Keratinocyte (primary cell): ENCODE measurements around the gene ERI2.

Experiments
- EZH2 ChIP-seq: IDR thresholded peaks from one replicate; pipeline ENCODE4 v1.6.1; 2012; ENCODE audit warnings: inconsistent platforms, mild to moderate bottlenecking, low read length, moderate library complexity
- TF ChIP-seq, protein P1 (sequence below), 3 experiments: IDR thresholded peaks in 1 of 3; conservative IDR thresholded peaks in 1 of 3; optimal IDR thresholded peaks in 1 of 3; 2 replicates in 2 of 3; 3 replicates in 1 of 3; pipeline versions ENCODE3 to v1.5.1; 2011; ENCODE audit warnings: low read length in 3 of 3, mild to moderate bottlenecking in 3 of 3, moderate library complexity in 2 of 3, control low read depth in 1 of 3, inconsistent platforms in 1 of 3; ENCODE audit not compliant: insufficient read depth in 2 of 3; ENCODE audit errors: extremely low read depth in 1 of 3

DNA sequence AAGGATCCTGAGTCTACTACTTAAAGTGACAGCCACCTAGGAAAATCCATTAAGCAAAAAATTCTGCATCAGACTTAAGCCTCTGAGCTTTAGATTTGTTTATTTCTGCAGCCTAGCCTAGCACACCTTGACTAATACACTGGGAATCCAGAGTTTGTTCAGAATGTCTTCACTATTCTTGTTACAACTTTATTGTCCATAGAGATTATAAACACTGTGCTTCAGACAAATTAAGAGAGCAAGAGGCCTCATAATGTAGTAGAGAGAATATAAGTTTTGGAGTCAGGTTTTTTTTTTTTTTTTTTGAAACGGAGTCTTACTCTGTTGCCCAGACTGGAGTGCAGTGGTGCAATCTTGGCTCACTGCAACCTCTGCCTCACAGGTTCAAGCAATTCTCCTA lies 55.7 kb downstream of the ERI2 start:
- TF ChIP-seq, protein P1, sequence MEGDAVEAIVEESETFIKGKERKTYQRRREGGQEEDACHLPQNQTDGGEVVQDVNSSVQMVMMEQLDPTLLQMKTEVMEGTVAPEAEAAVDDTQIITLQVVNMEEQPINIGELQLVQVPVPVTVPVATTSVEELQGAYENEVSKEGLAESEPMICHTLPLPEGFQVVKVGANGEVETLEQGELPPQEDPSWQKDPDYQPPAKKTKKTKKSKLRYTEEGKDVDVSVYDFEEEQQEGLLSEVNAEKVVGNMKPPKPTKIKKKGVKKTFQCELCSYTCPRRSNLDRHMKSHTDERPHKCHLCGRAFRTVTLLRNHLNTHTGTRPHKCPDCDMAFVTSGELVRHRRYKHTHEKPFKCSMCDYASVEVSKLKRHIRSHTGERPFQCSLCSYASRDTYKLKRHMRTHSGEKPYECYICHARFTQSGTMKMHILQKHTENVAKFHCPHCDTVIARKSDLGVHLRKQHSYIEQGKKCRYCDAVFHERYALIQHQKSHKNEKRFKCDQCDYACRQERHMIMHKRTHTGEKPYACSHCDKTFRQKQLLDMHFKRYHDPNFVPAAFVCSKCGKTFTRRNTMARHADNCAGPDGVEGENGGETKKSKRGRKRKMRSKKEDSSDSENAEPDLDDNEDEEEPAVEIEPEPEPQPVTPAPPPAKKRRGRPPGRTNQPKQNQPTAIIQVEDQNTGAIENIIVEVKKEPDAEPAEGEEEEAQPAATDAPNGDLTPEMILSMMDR (optimal IDR thresholded peaks at IDR 0.05 in 1 of 3, IDR thresholded peaks at IDR 0.05 in 1 of 3, conservative IDR thresholded peaks at IDR 0.05 in 1 of 3; ENCODE audit: extremely low read depth in 1 of 3, insufficient read depth in 2 of 3, low read length in 3 of 3): no peak
- TF ChIP-seq EZH2: no peak
